CD4-positive, alpha-beta T cell treated with Interleukin-15 for 1 hour (primary cell): ENCODE data around the gene FAM222A.

Source experiments
- DNase-seq: peaks from one replicate; pipeline ENCODE4 v3.0.0-alpha.2; 2020

Gene FAM222A

GRCh38 chr12:109714141-109714912, 702 bp downstream of the FAM222A start:
- DNase-seq: peak; percentile 53

GRCh38 chr12:109714913-109715244, 1.3 kb downstream of the FAM222A start:
- no peak for DNase-seq

GRCh38 chr12:109715310-109716091, 1.9 kb downstream of the FAM222A start:
- peak; percentile 46 for DNase-seq

GRCh38 chr12:109716092-109716479, 2.5 kb downstream of the FAM222A start:
- DNase-seq: no peak

- DNase-seq: no peak
Observed at GRCh38 chr12:109716512-109717389, 3.1 kb downstream of the FAM222A start.

- DNase-seq: no peak
Observed at GRCh38 chr12:109717390-109718357, 4.0 kb downstream of the FAM222A start.

- DNase-seq: no peak
Observed at GRCh38 chr12:109718390-109718789, 4.8 kb downstream of the FAM222A start.

GRCh38 chr12:109719123-109720022, 5.7 kb downstream of the FAM222A start:
- no peak for DNase-seq

- no peak for DNase-seq
Observed at GRCh38 chr12:109720152-109720856, 6.7 kb downstream of the FAM222A start.

- no peak for DNase-seq
Observed at GRCh38 chr12:109720857-109721189, 7.2 kb downstream of the FAM222A start.

- no peak for DNase-seq
Observed at GRCh38 chr12:109721276-109721675, 7.7 kb downstream of the FAM222A start.

- DNase-seq: no peak
Observed at GRCh38 chr12:109722022-109722720, 8.5 kb downstream of the FAM222A start.

- DNase-seq: no peak
Observed at GRCh38 chr12:109722721-109723094, 9.1 kb downstream of the FAM222A start.

GRCh38 chr12:109723311-109723881, 9.8 kb downstream of the FAM222A start:
- DNase-seq: no peak

GRCh38 chr12:109724321-109724892, 10.8 kb downstream of the FAM222A start:
- no peak for DNase-seq

- DNase-seq: no peak
Observed at GRCh38 chr12:109725321-109726105, 11.9 kb downstream of the FAM222A start.

GRCh38 chr12:109726106-109726497, 12.5 kb downstream of the FAM222A start:
- peak; percentile 0 for DNase-seq

- DNase-seq: peak; percentile 12
Observed at GRCh38 chr12:109726511-109727038, 12.9 kb downstream of the FAM222A start.
